Progenitor cell of endocrine pancreas (in vitro differentiated cells): ENCODE measurements around the gene COL9A3. TPM values are rescaled to one million over a fixed set of nuclear protein-coding genes. Genes with fewer than 3 reads are reported as not detected.

Source experiments
- DNase-seq: peaks from one replicate; pipeline ENCODE4 v3.0.0; 2021; ENCODE audit warnings: low spot score; ENCODE audit not compliant: unreplicated experiment
- H3K27ac Mint-ChIP-seq: 2 replicates; pipeline ENCODE4 v1.8.0; 2021; ENCODE audit warnings: mild to moderate bottlenecking, moderate library complexity, mixed read lengths
- H3K27me3 Mint-ChIP-seq: 2 replicates; pipeline ENCODE4 v1.8.0; 2021; ENCODE audit warnings: mixed read lengths
- H3K36me3 Mint-ChIP-seq: 2 replicates; pipeline ENCODE4 v1.8.0; 2022; ENCODE audit warnings: mixed read lengths; ENCODE audit not compliant: insufficient read depth
- H3K4me1 Mint-ChIP-seq: 2 replicates; pipeline ENCODE4 v1.8.0; 2021; ENCODE audit warnings: low read depth, mixed read lengths
- H3K4me3 Mint-ChIP-seq: 2 replicates; pipeline ENCODE4 v1.8.0; 2021; ENCODE audit warnings: low read depth, mild to moderate bottlenecking, moderate library complexity, mixed read lengths
- H3K9me3 Mint-ChIP-seq: 2 replicates; pipeline ENCODE4 v1.8.0; 2021; ENCODE audit warnings: low read depth, mixed read lengths
- CTCF ChIP-seq: fragments of 200-600 bp; sonication (generic); IDR thresholded peaks from one replicate; pipeline ENCODE4 v1.5.0; 2021; ENCODE audit warnings: antibody characterized with exemption, mild to moderate bottlenecking; ENCODE audit not compliant: unreplicated experiment
- total RNA-seq: library from RNA; stranded (reverse); gene quantifications from 2 replicates; pipeline ENCODE4 v1.2.1, GENCODE V29; 2021

Gene COL9A3
- total RNA-seq, 1 donor from 2014 or later: 81.5 TPM

- H3K27me3 Mint-ChIP-seq: no peaks in the 10 kb centered on the region
- H3K27ac Mint-ChIP-seq: no peak overlapping the region
- H3K4me1 Mint-ChIP-seq: peaks cover 4% of the 10 kb centered on the region
- H3K4me3 Mint-ChIP-seq: no peak overlapping the region
- no peaks in the 10 kb centered on the region for H3K9me3 Mint-ChIP-seq
- peaks cover 5% of the 10 kb centered on the region for H3K36me3 Mint-ChIP-seq
- no peak for TF ChIP-seq CTCF
- no peak for DNase-seq
Measured at GRCh38 chr20:62809530-62810428, 7.1 kb upstream of the COL9A3 start.

GRCh38 chr20:62811320-62811719 is 5.5 kb upstream of the COL9A3 start:
- no peaks in the 10 kb centered on the region for H3K9me3 Mint-ChIP-seq
- DNase-seq: no peak
- H3K27ac Mint-ChIP-seq: no peak overlapping the region
- peaks cover 7% of the 10 kb centered on the region for H3K4me1 Mint-ChIP-seq
- H3K36me3 Mint-ChIP-seq: peaks cover 5% of the 10 kb centered on the region
- peaks cover 11% of the 10 kb centered on the region for H3K27me3 Mint-ChIP-seq
- no peak for TF ChIP-seq CTCF
- H3K4me3 Mint-ChIP-seq: no peak overlapping the region

GRCh38 chr20:62811720-62812119 is 5.1 kb upstream of the COL9A3 start:
- Mint-ChIP-seq H3K27ac (no peak overlapping the region), H3K9me3 (no peaks in the 10 kb centered on the region)

GRCh38 chr20:62812181-62812906 is 4.5 kb upstream of the COL9A3 start:
- H3K36me3 Mint-ChIP-seq: peaks cover 5% of the 10 kb centered on the region
- H3K4me1 Mint-ChIP-seq: peaks cover 7% of the 10 kb centered on the region
- H3K27ac Mint-ChIP-seq: no peak overlapping the region
- no peak for TF ChIP-seq CTCF
- H3K27me3 Mint-ChIP-seq: peaks cover 11% of the 10 kb centered on the region
- no peak overlapping the region for H3K4me3 Mint-ChIP-seq
- DNase-seq: no peak
- H3K9me3 Mint-ChIP-seq: no peaks in the 10 kb centered on the region

More at GRCh38 chr20:62811720-62812119, 5.1 kb upstream of the COL9A3 start:
- no peak for DNase-seq
- Mint-ChIP-seq H3K4me3 (no peak overlapping the region), H3K36me3 (peaks cover 5% of the 10 kb centered on the region), H3K4me1 (peaks cover 7% of the 10 kb centered on the region), H3K27me3 (peaks cover 11% of the 10 kb centered on the region)
- TF ChIP-seq CTCF: no peak

- Mint-ChIP-seq H3K4me3 (no peak overlapping the region), H3K9me3 (no peaks in the 10 kb centered on the region), H3K27ac (no peak overlapping the region), H3K36me3 (peaks cover 5% of the 10 kb centered on the region), H3K27me3 (peaks cover 11% of the 10 kb centered on the region), H3K4me1 (peaks cover 7% of the 10 kb centered on the region)
- TF ChIP-seq CTCF: no peak
- DNase-seq: no peak
Measured at GRCh38 chr20:62812907-62813200, 4.0 kb upstream of the COL9A3 start.
